K562 (cell line): Measurements from ENCODE around the gene PDHX. TPM values are rescaled to one million over a fixed set of nuclear protein-coding genes. Genes with fewer than 3 reads are reported as not detected.

Experiments
- ATAC-seq: fragments of 200-7000 bp; cut with Tn5 transposase; 3 replicates; pipeline ENCODE4 v1.9.1; 2020; ENCODE audit warnings: moderate library complexity
- BruUV-seq: library from RNA; stranded (reverse); fragments of 400-500 nt; replicated peaks from 2 replicates; lab custom pipeline; 2021; lab: Mats Ljungman, UMichigan
- CTCF ChIA-PET: fragments of 300-600 bp; formaldehyde crosslinking; extraction: SDS; loops from one replicate; lab custom pipeline; 2021; ENCODE audit warnings: low intra/inter-chr PET ratio; lab: Yijun Ruan, JAX
- POLR2A ChIA-PET: fragments of 300-600, 350-650 bp; sonication (Branson Sonifier 250); formaldehyde crosslinking; extraction: SDS; loops from one replicate; lab custom pipeline; 2021; ENCODE audit warnings: antibody characterized with exemption, inconsistent platforms; lab: Yijun Ruan, JAX
- DNase-seq, 4 experiments: peaks; one replicate each; pipeline versions ENCODE4 v3.0.0 to v3.0.0-alpha.2; 2011 to 2018; ENCODE audit warnings: low spot score in 3 of 4, mixed read lengths in 3 of 4; ENCODE audit errors: extremely low read depth in 1 of 4
- FAIRE-seq: peaks from 2 replicates; lab custom pipeline; 2011; peaks lifted over from hg19 to GRCh38; lab: Jason Lieb, UNC
- H2AFZ ChIP-seq: 2 replicates; pipeline ENCODE4 v1.6.0; 2011; ENCODE audit warnings: low read depth, low read length, control low read depth, inconsistent platforms
- H3K27ac ChIP-seq: fragments of 200-600 bp; 3 replicates; pipeline ENCODE4 v1.8.0; 2011; ENCODE audit warnings: low read depth, mild to moderate bottlenecking, control low read depth, inconsistent platforms, low read length, moderate library complexity, mixed read lengths; ENCODE audit errors: extremely low read depth
- H3K27me3 ChIP-seq, 2 experiments: fragments of 300-600 bp in 1 of 2; 2 replicates in 1 of 2; 3 replicates in 1 of 2; pipeline versions ENCODE4 v1.6.0 to v1.8.0; 2011; ENCODE audit warnings: inconsistent platforms in 2 of 2, low read length in 2 of 2, mild to moderate bottlenecking in 1 of 2, mixed read lengths in 1 of 2, moderate library complexity in 1 of 2; ENCODE audit not compliant: control insufficient read depth in 2 of 2, insufficient read depth in 2 of 2
- H3K36me3 ChIP-seq: fragments of 300-600 bp; 3 replicates; pipeline ENCODE4 v1.8.0; 2011; ENCODE audit warnings: mild to moderate bottlenecking, low read length, inconsistent platforms; ENCODE audit not compliant: control insufficient read depth, insufficient read depth
- H3K4me1 ChIP-seq, 2 experiments: fragments of 200-600 bp in 1 of 2; replicated peaks in 1 of 2; 2 replicates in 1 of 2; 3 replicates in 1 of 2; pipeline versions ENCODE4 v1.5.1 to v1.8.0; 2011; ENCODE audit warnings: inconsistent platforms in 2 of 2, low read length in 2 of 2, mild to moderate bottlenecking in 1 of 2, mixed read lengths in 1 of 2, moderate library complexity in 1 of 2; ENCODE audit not compliant: control insufficient read depth in 2 of 2, insufficient read depth in 2 of 2
- H3K4me2 ChIP-seq: 2 replicates; pipeline ENCODE4 v1.6.1; 2011; ENCODE audit warnings: low read length, control low read depth, inconsistent platforms, mixed read lengths; ENCODE audit not compliant: insufficient read depth
- H3K4me3 ChIP-seq: fragments of 200-600 bp; sonication (generic), shearing (Covaris generic); 2 replicates; pipeline ENCODE4 v1.5.1; 2016; ENCODE audit warnings: control low read depth, inconsistent platforms
- H3K79me2 ChIP-seq: fragments of 200-600 bp; 3 replicates; pipeline ENCODE4 v1.8.0; 2011; ENCODE audit warnings: low read length, inconsistent platforms; ENCODE audit not compliant: control insufficient read depth, insufficient read depth
- H3K9ac ChIP-seq, 2 experiments: 2 replicates each; pipeline versions ENCODE4 v1.6.0 to v1.6.1; 2011; ENCODE audit warnings: low read depth in 2 of 2, low read length in 2 of 2, control low read depth in 1 of 2, inconsistent platforms in 1 of 2, mild to moderate bottlenecking in 1 of 2, mixed read lengths in 1 of 2; ENCODE audit not compliant: insufficient read depth in 1 of 2
- H3K9me1 ChIP-seq: one replicate; pipeline ENCODE4 v1.6.0; 2011; ENCODE audit warnings: inconsistent platforms, mild to moderate bottlenecking, low read length, moderate library complexity; ENCODE audit not compliant: control insufficient read depth, insufficient read depth
- H3K9me3 ChIP-seq: replicated peaks from 2 replicates; pipeline ENCODE4 v1.5.1; 2011; ENCODE audit warnings: low read depth, low read length, inconsistent platforms; ENCODE audit not compliant: control insufficient read depth, insufficient read depth
- H4K20me1 ChIP-seq: replicated peaks from 2 replicates; pipeline ENCODE4 v1.6.1; 2011; ENCODE audit warnings: low read length, inconsistent platforms, mixed read lengths; ENCODE audit not compliant: control insufficient read depth, insufficient read depth
- EHMT2 ChIP-seq: fragments of 450-650 bp; IDR thresholded peaks from 2 replicates; pipeline ENCODE4 v1.6.1; 2018; ENCODE audit warnings: antibody characterized with exemption
- FUS ChIP-seq: fragments of 200-400 bp; formaldehyde crosslinking; optimal IDR thresholded peaks from 2 replicates; pipeline ENCODE3; 2017; ENCODE audit warnings: low read depth, low read length
- KAT7 ChIP-seq: sonication (generic); formaldehyde crosslinking; IDR thresholded peaks from 2 replicates; pipeline ENCODE4 v1.8.0; 2022; ENCODE audit warnings: missing genetic modification reagents, mild to moderate bottlenecking, borderline replicate concordance
- PHF21A ChIP-seq: fragments of 450-650 bp; IDR thresholded peaks from 2 replicates; pipeline ENCODE4 v1.6.1; 2017; ENCODE audit warnings: low read depth, borderline replicate concordance
- PRMT5 ChIP-seq: sonication (generic); formaldehyde crosslinking; IDR thresholded peaks from 2 replicates; pipeline ENCODE4 v1.5.0; 2020; ENCODE audit warnings: missing genetic modification reagents
- PRPF4 ChIP-seq: fragments of 200-400 bp; formaldehyde crosslinking; IDR thresholded peaks from one replicate; pipeline ENCODE4 v1.6.1; 2017; ENCODE audit warnings: low read length, low read depth, mild to moderate bottlenecking; ENCODE audit not compliant: insufficient read depth, poor library complexity, severe bottlenecking
- TSC22D4 ChIP-seq: fragments of 450-650 bp; IDR thresholded peaks from 2 replicates; pipeline ENCODE4 v1.6.1; 2016; ENCODE audit warnings: missing genetic modification characterization, missing biosample characterization, control low read depth
- ZNF551 ChIP-seq: fragments of 250-450 bp; sonication (Bioruptor Pico); IDR thresholded peaks from 2 replicates; pipeline ENCODE4 v1.5.0; 2021; ENCODE audit warnings: mild to moderate bottlenecking, moderate library complexity
- WGBS: fragments of 100-300 bp; shearing (Covaris generic); methylation state at CpG from one replicate; pipeline ENCODE4 v1.1.6; 2016; ENCODE audit warnings: low coverage, mixed read lengths; ENCODE audit not compliant: insufficient coverage; ENCODE audit errors: missing lambda C conversion rate; 5-methylcytosine and 5-hydroxymethylcytosine counted together
- in situ Hi-C: fragments of 300-500 bp; cut with MboI; formaldehyde crosslinking; loops from 4 replicates; pipeline ENCODE4 v1.15.0; 2018; ENCODE audit warnings: inconsistent platforms, mixed read lengths
- intact Hi-C: fragments of 100-400 bp; cut with micrococcal nuclease; formaldehyde crosslinking; loops from 2 replicates; pipeline ENCODE4 v1.14.2; 2022
- polyA plus RNA-seq, 8 experiments: library from polyadenylated mRNA; depleted of rRNA in 4 of 8; stranded (reverse) in 5 of 8; unstranded in 3 of 8; fragments of >200 nt; fragmentation: Nextera tagmentation in 2 of 8; fragmentation: Illumina TruSeq in 1 of 8; extraction: Ambion mirVana in 2 of 8; extraction: Trizol in 1 of 8; gene quantifications; 2 replicates each; pipeline versions ENCODE4 v1.2.1 to v1.2.3, GENCODE V29; 2011 to 2014; ENCODE audit warnings: inconsistent platforms in 1 of 8, missing spikeins in 1 of 8
- total RNA-seq, 7 experiments: library from RNA; depleted of rRNA in 6 of 7; stranded (reverse); fragments of >200 nt in 6 of 7; fragmentation: Illumina TruSeq in 2 of 7; extraction: Trizol in 2 of 7; gene quantifications; 2 replicates each; pipeline versions ENCODE4 v1.2.1 to v1.2.3, GENCODE V29; 2011 to 2021; ENCODE audit warnings: low replicate concordance in 1 of 7
- TF ChIP-seq, protein P1 (sequence below): fragments of 250-450 bp; sonication (Bioruptor Pico); IDR thresholded peaks from 2 replicates; pipeline ENCODE4 v1.4.0; 2020
- TF ChIP-seq, protein P2 (sequence below): sonication (generic); formaldehyde crosslinking; IDR thresholded peaks from 2 replicates; pipeline ENCODE4 v1.8.1; 2023; ENCODE audit warnings: mild to moderate bottlenecking, missing genetic modification reagents, moderate library complexity
- TF ChIP-seq, protein P3 (sequence below): sonication (generic); formaldehyde crosslinking; IDR thresholded peaks from 2 replicates; pipeline ENCODE4 v1.8.0; 2023; ENCODE audit warnings: mild to moderate bottlenecking, missing genetic modification reagents

PDHX gene
- total and polyA plus RNA-seq, 9 of the 15 experiments (the other 6 are each of a cell fraction or from before 2014, with no cell fraction given), result 20.8 to 43.5 (median 31.2) TPM

DNA sequence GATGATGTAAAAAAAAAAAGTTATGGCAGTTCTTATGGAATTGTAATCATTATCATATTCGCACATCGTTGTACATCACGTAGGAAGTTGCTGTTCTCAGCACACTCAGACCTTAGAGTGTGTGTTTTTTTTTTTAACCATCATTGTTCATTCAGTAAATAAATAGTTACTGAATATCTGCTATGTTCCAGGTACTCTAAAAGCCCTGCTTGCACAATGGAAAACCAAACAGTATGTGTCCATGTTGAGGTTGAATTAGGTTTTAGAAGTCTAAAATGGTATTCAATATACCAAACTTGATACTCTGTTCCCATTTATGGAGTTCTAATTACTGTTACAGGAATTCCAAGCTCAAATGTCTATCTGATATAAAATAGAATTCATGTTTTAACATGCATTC is 41.2 kb downstream of the PDHX start:
- ATAC-seq, result no peak
- no peak for FAIRE-seq
- in situ Hi-C loops, result no loop called here
- H4K20me1 ChIP-seq, result no peaks in the 10 kb centered on the region
- no peak overlapping the region for H3K4me3 ChIP-seq
- H3K9me1 ChIP-seq, result no peaks in the 10 kb centered on the region
- ChIA-PET CTCF (no interaction called here), POLR2A (no interaction called here)
- H3K79me2 ChIP-seq, result no peaks in the 10 kb centered on the region
- no peaks in the 10 kb centered on the region for H3K27me3 ChIP-seq
- H3K9me3 ChIP-seq, result no peaks in the 10 kb centered on the region
- H3K4me1 ChIP-seq, result no peaks in the 10 kb centered on the region
- H3K4me2 ChIP-seq, result no peak overlapping the region
- 94% methylated on average over 3 of the region's 3 CpGs for WGBS
- H3K9ac ChIP-seq, result no peak overlapping the region
- peaks cover 13% of the 10 kb centered on the region; the same call in 1 of the 3 replicates for H3K36me3 ChIP-seq
- BruUV-seq, result no TSS peak
- no peak for DNase-seq
- H2AFZ ChIP-seq, result no peak overlapping the region
- intact Hi-C loops, result no loop called here
- TF ChIP-seq FUS, result no peak
- no peak for TF ChIP-seq PHF21A
- no peak for TF ChIP-seq PRMT5
- TF ChIP-seq TSC22D4, result no peak
- TF ChIP-seq, protein P1, sequence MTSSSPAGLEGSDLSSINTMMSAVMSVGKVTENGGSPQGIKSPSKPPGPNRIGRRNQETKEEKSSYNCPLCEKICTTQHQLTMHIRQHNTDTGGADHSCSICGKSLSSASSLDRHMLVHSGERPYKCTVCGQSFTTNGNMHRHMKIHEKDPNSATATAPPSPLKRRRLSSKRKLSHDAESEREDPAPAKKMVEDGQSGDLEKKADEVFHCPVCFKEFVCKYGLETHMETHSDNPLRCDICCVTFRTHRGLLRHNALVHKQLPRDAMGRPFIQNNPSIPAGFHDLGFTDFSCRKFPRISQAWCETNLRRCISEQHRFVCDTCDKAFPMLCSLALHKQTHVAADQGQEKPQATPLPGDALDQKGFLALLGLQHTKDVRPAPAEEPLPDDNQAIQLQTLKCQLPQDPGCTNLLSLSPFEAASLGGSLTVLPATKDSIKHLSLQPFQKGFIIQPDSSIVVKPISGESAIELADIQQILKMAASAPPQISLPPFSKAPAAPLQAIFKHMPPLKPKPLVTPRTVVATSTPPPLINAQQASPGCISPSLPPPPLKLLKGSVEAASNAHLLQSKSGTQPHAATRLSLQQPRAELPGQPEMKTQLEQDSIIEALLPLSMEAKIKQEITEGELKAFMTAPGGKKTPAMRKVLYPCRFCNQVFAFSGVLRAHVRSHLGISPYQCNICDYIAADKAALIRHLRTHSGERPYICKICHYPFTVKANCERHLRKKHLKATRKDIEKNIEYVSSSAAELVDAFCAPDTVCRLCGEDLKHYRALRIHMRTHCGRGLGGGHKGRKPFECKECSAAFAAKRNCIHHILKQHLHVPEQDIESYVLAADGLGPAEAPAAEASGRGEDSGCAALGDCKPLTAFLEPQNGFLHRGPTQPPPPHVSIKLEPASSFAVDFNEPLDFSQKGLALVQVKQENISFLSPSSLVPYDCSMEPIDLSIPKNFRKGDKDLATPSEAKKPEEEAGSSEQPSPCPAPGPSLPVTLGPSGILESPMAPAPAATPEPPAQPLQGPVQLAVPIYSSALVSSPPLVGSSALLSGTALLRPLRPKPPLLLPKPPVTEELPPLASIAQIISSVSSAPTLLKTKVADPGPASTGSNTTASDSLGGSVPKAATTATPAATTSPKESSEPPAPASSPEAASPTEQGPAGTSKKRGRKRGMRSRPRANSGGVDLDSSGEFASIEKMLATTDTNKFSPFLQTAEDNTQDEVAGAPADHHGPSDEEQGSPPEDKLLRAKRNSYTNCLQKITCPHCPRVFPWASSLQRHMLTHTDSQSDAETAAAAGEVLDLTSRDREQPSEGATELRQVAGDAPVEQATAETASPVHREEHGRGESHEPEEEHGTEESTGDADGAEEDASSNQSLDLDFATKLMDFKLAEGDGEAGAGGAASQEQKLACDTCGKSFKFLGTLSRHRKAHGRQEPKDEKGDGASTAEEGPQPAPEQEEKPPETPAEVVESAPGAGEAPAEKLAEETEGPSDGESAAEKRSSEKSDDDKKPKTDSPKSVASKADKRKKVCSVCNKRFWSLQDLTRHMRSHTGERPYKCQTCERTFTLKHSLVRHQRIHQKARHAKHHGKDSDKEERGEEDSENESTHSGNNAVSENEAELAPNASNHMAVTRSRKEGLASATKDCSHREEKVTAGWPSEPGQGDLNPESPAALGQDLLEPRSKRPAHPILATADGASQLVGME (CRISPR knock-in tag), result no peak
- no peak for TF ChIP-seq PRPF4
- TF ChIP-seq, protein P2, sequence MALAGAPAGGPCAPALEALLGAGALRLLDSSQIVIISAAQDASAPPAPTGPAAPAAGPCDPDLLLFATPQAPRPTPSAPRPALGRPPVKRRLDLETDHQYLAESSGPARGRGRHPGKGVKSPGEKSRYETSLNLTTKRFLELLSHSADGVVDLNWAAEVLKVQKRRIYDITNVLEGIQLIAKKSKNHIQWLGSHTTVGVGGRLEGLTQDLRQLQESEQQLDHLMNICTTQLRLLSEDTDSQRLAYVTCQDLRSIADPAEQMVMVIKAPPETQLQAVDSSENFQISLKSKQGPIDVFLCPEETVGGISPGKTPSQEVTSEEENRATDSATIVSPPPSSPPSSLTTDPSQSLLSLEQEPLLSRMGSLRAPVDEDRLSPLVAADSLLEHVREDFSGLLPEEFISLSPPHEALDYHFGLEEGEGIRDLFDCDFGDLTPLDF (CRISPR knock-in tag), result no peak
- TF ChIP-seq, protein P3, sequence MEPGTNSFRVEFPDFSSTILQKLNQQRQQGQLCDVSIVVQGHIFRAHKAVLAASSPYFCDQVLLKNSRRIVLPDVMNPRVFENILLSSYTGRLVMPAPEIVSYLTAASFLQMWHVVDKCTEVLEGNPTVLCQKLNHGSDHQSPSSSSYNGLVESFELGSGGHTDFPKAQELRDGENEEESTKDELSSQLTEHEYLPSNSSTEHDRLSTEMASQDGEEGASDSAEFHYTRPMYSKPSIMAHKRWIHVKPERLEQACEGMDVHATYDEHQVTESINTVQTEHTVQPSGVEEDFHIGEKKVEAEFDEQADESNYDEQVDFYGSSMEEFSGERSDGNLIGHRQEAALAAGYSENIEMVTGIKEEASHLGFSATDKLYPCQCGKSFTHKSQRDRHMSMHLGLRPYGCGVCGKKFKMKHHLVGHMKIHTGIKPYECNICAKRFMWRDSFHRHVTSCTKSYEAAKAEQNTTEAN (CRISPR knock-in tag), result no peak
- no peak for TF ChIP-seq ZNF551
- TF ChIP-seq KAT7 (CRISPR knock-in tag), result no peak
- no peak for TF ChIP-seq EHMT2
- H3K27ac ChIP-seq, result no peak overlapping the region
